Heart left ventricle (tissue), 16 donors: ENCODE results near the gene AKNA. TPM values are rescaled to one million over a fixed set of nuclear protein-coding genes. Genes with fewer than 3 reads are reported as not detected.

Experiments
- ATAC-seq, 4 donors: fragments of 200-7000 bp; cut with Tn5 transposase; one replicate each; pipeline ENCODE4 v1.9.1; 2020 to 2022; ENCODE audit warnings: moderate library complexity in 4 of 4, mild to moderate bottlenecking in 3 of 4, moderate number of reproducible peaks in 1 of 4
- DNase-seq, 5 donors: peaks; one replicate each; pipeline ENCODE4 v3.0.0-alpha.2; 2020
- H3K27ac ChIP-seq, 12 donors: fragments of 200-600 bp; sonication (generic) in 4 of 12; one replicate each; pipeline versions ENCODE4 v1.5.0 to v1.8.0; 2016 to 2022; ENCODE audit warnings: mild to moderate bottlenecking in 2 of 12
- H3K27me3 ChIP-seq, 9 donors: fragments of 200-600 bp; sonication (generic) in 2 of 9; one replicate each; pipeline versions ENCODE4 v1.5.1 to v1.8.0; 2016 to 2022; ENCODE audit warnings: mild to moderate bottlenecking in 3 of 9
- H3K36me3 ChIP-seq, 9 donors: fragments of 200-600 bp; sonication (generic) in 2 of 9; one replicate each; pipeline versions ENCODE4 v1.5.0 to v1.8.0; 2018 to 2022; ENCODE audit warnings: mild to moderate bottlenecking in 2 of 9
- H3K4me1 ChIP-seq, 12 donors: fragments of 200-600 bp; sonication (generic) in 4 of 12; one replicate each; pipeline versions ENCODE4 v1.5.0 to v1.8.0; 2016 to 2022; ENCODE audit warnings: mild to moderate bottlenecking in 3 of 12
- H3K4me3 ChIP-seq, 12 donors: fragments of 200-600 bp; sonication (generic) in 4 of 12; one replicate each; pipeline versions ENCODE4 v1.5.0 to v1.8.0; 2017 to 2022; ENCODE audit warnings: mild to moderate bottlenecking in 9 of 12, moderate library complexity in 4 of 12
- H3K9me3 ChIP-seq, 12 donors: fragments of 200-600 bp; sonication (generic) in 4 of 12; one replicate each; pipeline versions ENCODE4 v1.5.0 to v1.8.0; 2016 to 2022; ENCODE audit warnings: mild to moderate bottlenecking in 1 of 12
- CTCF ChIP-seq, 12 donors: fragments of 200-600 bp; sonication (generic) in 4 of 12; IDR thresholded peaks; one replicate each; pipeline versions ENCODE4 v1.5.0 to v1.8.0; 2018 to 2022; ENCODE audit warnings: antibody characterized with exemption in 12 of 12, mild to moderate bottlenecking in 5 of 12
- POLR2A ChIP-seq, 2 donors: fragments of 450-650 bp; IDR thresholded peaks; one replicate each; pipeline ENCODE4 v1.6.1; 2017; ENCODE audit warnings: antibody characterized with exemption in 2 of 2, mild to moderate bottlenecking in 2 of 2, moderate library complexity in 2 of 2
- WGBS, 4 donors: extraction: QIAGEN DNeasy Blood & Tissue Kit in 2 of 4; methylation state at CpG; one replicate each; pipeline versions ENCODE4 v1.1.5 to v1.1.7; 2013 to 2018; 5-methylcytosine and 5-hydroxymethylcytosine counted together
- intact Hi-C, 10 donors: fragments of 100-400 bp; cut with DNase I; formaldehyde crosslinking; loops; one replicate each; pipeline versions ENCODE4 v1.11.1 to v1.14.2; 2022
- polyA plus RNA-seq, 2 donors: library from polyadenylated mRNA; stranded (reverse); fragments of 200-250 nt; gene quantifications; one replicate each; pipeline ENCODE4 v1.2.3, GENCODE V29; 2013
- total RNA-seq, 9 donors: library from RNA; depleted of rRNA in 2 of 9; stranded (reverse); fragments of >200 nt in 2 of 9; fragmentation: NEBNext Ultra II Directional in 3 of 9; extraction: Animal tissue kit (Norgen Biotek cat#: 25700) in 3 of 9; gene quantifications; one replicate each; pipeline versions ENCODE4 v1.1.0 to v1.2.4, GENCODE V29; 2016 to 2023
- donor health status: ischemic (EF 13 %, LVEDD 7.1; RV severe dilation, severe dysfunction).
- donor health status: healthy with polysubstance abuse.
- donor health status: DM: no; HTN: yes; CAD: no.
- donor health status: DM: no; HTN: no; CAD: no.
- donor health status: ischemic (EF 25% LVEDD 6.9; RV normal size, moderate dysfunction).
- donor health status: ischemic (EF 25% LVEDD 5.7; RV mildly dilated, moderate dysfunction).
- donor health status: healthy.
- donor health status: DM: yes; HTN: yes; CAD: no.
- donor health status: ischemic (EF 35%, LVEDD 5.7; RV mildly dilated, moderate dysfunction).
- donor health status: nonischemic (EF 11% LVEDD 7.7; RV severe dilation, severe dysfunction).
- donor health status: DM: yes; HTN: yes; CAD: no.
- donor health status: PGD.
- donor health status: ischemic (EF 29% LVEDD 5.4; RV normal size, mild dysfunction).
- donor health status: nonischemic (EF 23%, LVEDD 6.1; RV moderate dilation, normal function).

AKNA gene
- total and polyA plus RNA-seq, 11 donors = 2.5 to 30.8 (median 4.4) TPM

- intact Hi-C loops = loop anchor here in 2 of 10 donors (5.0 to 10.0 kb wide), 2 partner anchors 503 to 600 kb away; no protein-coding TSS in a partner anchor
- ATAC-seq (no peak), DNase-seq (no peak)
- H3K27me3 ChIP-seq = no peaks in the 10 kb centered on the region
- H3K9me3 ChIP-seq = no peaks in the 10 kb centered on the region
- peaks cover 0 to 12% (median 0%) of the 10 kb centered on the region in 12 donors for H3K4me1 ChIP-seq
- no peak overlapping the region for H3K4me3 ChIP-seq
- no peak overlapping the region for H3K27ac ChIP-seq
- WGBS, 4 donors = 83 to 91% (median 87%) methylated on average over 12 of the region's 12 CpGs
- H3K36me3 ChIP-seq = no peaks in the 10 kb centered on the region
- TF ChIP-seq POLR2A (IDR thresholded peaks at IDR 0.05) (no peak), CTCF (IDR thresholded peaks at IDR 0.05) (no peak)
Observed at GRCh38 chr9:114412048-114412683, 24.4 kb upstream of the AKNA start.

- Histone ChIP-seq H3K4me3 (no peak overlapping the region), H3K4me1 (peaks cover 0 to 12% (median 0%) of the 10 kb centered on the region in 12 donors), H3K9me3 (no peaks in the 10 kb centered on the region), H3K27me3 (no peaks in the 10 kb centered on the region), H3K36me3 (no peaks in the 10 kb centered on the region), H3K27ac (no peak overlapping the region)
- no peak for ATAC-seq
- TF ChIP-seq CTCF (IDR thresholded peaks at IDR 0.05) (no peak), POLR2A (IDR thresholded peaks at IDR 0.05) (no peak)
- WGBS, 4 donors = 81 to 88% (median 85%) methylated on average over 6 of the region's 6 CpGs
- intact Hi-C loops = loop anchor here in 3 of 10 donors (2.0 to 10.0 kb wide), 3 partner anchors 247 to 601 kb away; no protein-coding TSS in a partner anchor
- DNase-seq = no peak
Observed at GRCh38 chr9:114411452-114411851, 23.7 kb upstream of the AKNA start.

GRCh38 chr9:114410910-114411309 lies 23.1 kb upstream of the AKNA start:
- 88 to 95% (median 89%) methylated on average over 7 to 8 of the region's 8 CpGs for WGBS, 4 donors
- no peak overlapping the region for H3K27ac ChIP-seq
- no peak overlapping the region for H3K4me3 ChIP-seq
- no peaks in the 10 kb centered on the region for H3K27me3 ChIP-seq
- H3K36me3 ChIP-seq = no peaks in the 10 kb centered on the region
- intact Hi-C loops = loop anchor here in 3 of 10 donors (2.0 to 10.0 kb wide), 3 partner anchors 248 to 601 kb away; no protein-coding TSS in a partner anchor
- ATAC-seq (no peak), DNase-seq (no peak)
- peaks cover 0 to 9% (median 0%) of the 10 kb centered on the region in 12 donors for H3K4me1 ChIP-seq
- TF ChIP-seq CTCF (IDR thresholded peaks at IDR 0.05) (no peak), POLR2A (IDR thresholded peaks at IDR 0.05) (no peak)
- no peaks in the 10 kb centered on the region for H3K9me3 ChIP-seq

- Histone ChIP-seq H3K4me1 (peaks cover 0 to 15% (median 0%) of the 10 kb centered on the region in 12 donors), H3K9me3 (no peaks in the 10 kb centered on the region), H3K27me3 (no peaks in the 10 kb centered on the region), H3K4me3 (no peak overlapping the region), H3K27ac (no peak overlapping the region), H3K36me3 (no peaks in the 10 kb centered on the region)
- intact Hi-C loops = loop anchor here (2.0 to 10.0 kb wide), 11 partner anchors 185 to 1115 kb away; no protein-coding TSS in a partner anchor
- ATAC-seq (no peak), DNase-seq (no peak)
- TF ChIP-seq CTCF (IDR thresholded peaks at IDR 0.05) (no peak), POLR2A (IDR thresholded peaks at IDR 0.05) (no peak)
- 68 to 80% (median 75%) methylated on average over 5 of the region's 5 CpGs for WGBS, 4 donors
Observed at GRCh38 chr9:114409842-114410241, 22.1 kb upstream of the AKNA start.
